HCT116 (cell line): ENCODE measurements around the gene TUBB6. TPM values are rescaled to one million over a fixed set of nuclear protein-coding genes. Genes with fewer than 3 reads are reported as not detected.

Source experiments
- ATAC-seq: fragments of 200-7000 bp; cut with Tn5 transposase; 2 replicates; pipeline ENCODE4 v1.9.1; 2020; ENCODE audit warnings: mild to moderate bottlenecking, moderate library complexity
- BruUV-seq: library from RNA; stranded (reverse); fragments of 400-500 nt; replicated peaks from 2 replicates; lab custom pipeline; 2021; lab: Mats Ljungman, UMichigan
- CTCF ChIA-PET: fragments of 300-600 bp; sonication (Branson Sonifier 250); formaldehyde crosslinking; loops from one replicate; lab custom pipeline; 2021; ENCODE audit warnings: antibody characterized with exemption; lab: Charles Lee
- POLR2A ChIA-PET: fragments of 300-600, 350-600 bp; sonication (Branson Sonifier 250); formaldehyde crosslinking; loops from one replicate; lab custom pipeline; 2021; ENCODE audit warnings: antibody characterized with exemption; lab: Charles Lee
- RAD21 ChIA-PET, 2 experiments: fragments of 300-600 bp; sonication (Branson Sonifier 250); formaldehyde crosslinking; loops; one replicate each; lab custom pipeline; 2023; ENCODE audit warnings: low total read pairs in 2 of 2; ENCODE audit not compliant: uncharacterized antibody in 2 of 2, unreplicated experiment in 2 of 2, low non-redundant PET in 1 of 2; lab: Charles Lee
- DNase-seq: peaks from one replicate; pipeline ENCODE4 v3.0.0-alpha.2; 2010; ENCODE audit warnings: low read depth, low spot score
- H2AFZ ChIP-seq: fragments of 200-600 bp; shearing (Covaris generic), sonication (generic); 2 replicates; pipeline ENCODE4 v1.6.1; 2017; ENCODE audit warnings: low read depth, mixed run types, mixed read lengths, antibody characterized with exemption, low read length; ENCODE audit not compliant: poor library complexity, severe bottlenecking
- H3K27ac ChIP-seq: 2 replicates; pipeline ENCODE4 v1.5.1; 2012; ENCODE audit warnings: low read depth, low read length
- H3K27me3 ChIP-seq: fragments of 200-600 bp; sonication (generic); 2 replicates; pipeline ENCODE4 v1.6.1; 2016; ENCODE audit warnings: mixed run types, low read length, mixed read lengths; ENCODE audit not compliant: insufficient read depth
- H3K36me3 ChIP-seq, 2 experiments: fragments of 200-500 bp in 1 of 2; fragments of 200-600 bp in 1 of 2; sonication (Bioruptor generic) in 1 of 2; sonication (generic) in 1 of 2; 2 replicates each; pipeline versions ENCODE4 v1.5.1 to v1.6.1; 2014 to 2016; ENCODE audit warnings: low read length in 2 of 2, inconsistent platforms in 1 of 2, mixed read lengths in 1 of 2, mixed run types in 1 of 2; ENCODE audit not compliant: insufficient read depth in 2 of 2, control insufficient read depth in 1 of 2
- H3K4me1 ChIP-seq, 2 experiments: fragments of 200-600 bp in 1 of 2; sonication (generic) in 1 of 2; 2 replicates each; pipeline versions ENCODE4 v1.5.1 to v1.6.1; 2012 to 2017; ENCODE audit warnings: low read length in 2 of 2, inconsistent platforms in 1 of 2, mild to moderate bottlenecking in 1 of 2, mixed read lengths in 1 of 2, mixed run types in 1 of 2, moderate library complexity in 1 of 2; ENCODE audit not compliant: insufficient read depth in 2 of 2, control insufficient read depth in 1 of 2
- H3K4me2 ChIP-seq: fragments of 200-600 bp; sonication (generic); 2 replicates; pipeline ENCODE4 v1.6.1; 2017; ENCODE audit warnings: mixed run types, low read length, mixed read lengths
- H3K4me3 ChIP-seq, 2 experiments: fragments of 200-600 bp in 1 of 2; sonication (generic) in 1 of 2; replicated peaks in 1 of 2; 2 replicates each; pipeline ENCODE4 v1.5.1; 2011 to 2016; ENCODE audit warnings: low read length in 2 of 2, control low read depth in 1 of 2, low read depth in 1 of 2, mild to moderate bottlenecking in 1 of 2, mixed read lengths in 1 of 2, mixed run types in 1 of 2
- H3K79me2 ChIP-seq: fragments of 200-600 bp; sonication (generic); 2 replicates; pipeline ENCODE4 v1.6.1; 2017; ENCODE audit warnings: mild to moderate bottlenecking, mixed run types, low read length, moderate library complexity, mixed read lengths; ENCODE audit not compliant: insufficient read depth
- H3K9ac ChIP-seq: fragments of 200-600 bp; sonication (generic); 2 replicates; pipeline ENCODE4 v1.6.1; 2016; ENCODE audit warnings: low read length, mixed read lengths
- H3K9me2 ChIP-seq: fragments of 200-600 bp; sonication (generic), shearing (Covaris generic); 2 replicates; pipeline ENCODE4 v1.6.1; 2017; ENCODE audit warnings: mixed run types, mild to moderate bottlenecking, moderate library complexity; ENCODE audit not compliant: insufficient read depth
- H3K9me3 ChIP-seq, 2 experiments: fragments of 200-500 bp in 1 of 2; fragments of 200-600 bp in 1 of 2; sonication (Bioruptor generic) in 1 of 2; sonication (generic) in 1 of 2; 2 replicates each; pipeline ENCODE4 v1.6.1; 2014 to 2017; ENCODE audit warnings: low read length in 2 of 2, mixed read lengths in 2 of 2, inconsistent platforms in 1 of 2, low read depth in 1 of 2, mild to moderate bottlenecking in 1 of 2, mixed run types in 1 of 2, moderate library complexity in 1 of 2; ENCODE audit not compliant: control insufficient read depth in 1 of 2, insufficient read depth in 1 of 2
- H4K20me1 ChIP-seq: fragments of 200-600 bp; sonication (generic), shearing (Covaris generic); 2 replicates; pipeline ENCODE4 v1.6.1; 2017; ENCODE audit warnings: mixed run types, mild to moderate bottlenecking, moderate library complexity; ENCODE audit not compliant: insufficient read depth
- CTCF ChIP-seq, 3 experiments: fragments of 200-600 bp in 1 of 3; sonication (generic) in 1 of 3; IDR thresholded peaks in 2 of 3; conservative IDR thresholded peaks in 1 of 3; 2 replicates each; pipeline ENCODE4 v1.5.1; 2012 to 2017; ENCODE audit warnings: low read depth in 2 of 3, low read length in 2 of 3, antibody characterized with exemption in 1 of 3, borderline replicate concordance in 1 of 3, control low read depth in 1 of 3, mild to moderate bottlenecking in 1 of 3, mixed read lengths in 1 of 3, mixed run types in 1 of 3, moderate library complexity in 1 of 3; ENCODE audit not compliant: insufficient read depth in 1 of 3
- EGR1 ChIP-seq: IDR thresholded peaks from 2 replicates; pipeline ENCODE4 v1.6.1; 2012; ENCODE audit warnings: low read depth
- ELF1 ChIP-seq: IDR thresholded peaks from 2 replicates; pipeline ENCODE4 v1.6.1; 2012; ENCODE audit warnings: low read depth, borderline replicate concordance
- EZH2 ChIP-seq: fragments of 200-600 bp; sonication (generic); IDR thresholded peaks from 2 replicates; pipeline ENCODE4 v1.6.1; 2017; ENCODE audit warnings: antibody characterized with exemption, mixed run types
- FOSL1 ChIP-seq: IDR thresholded peaks from 2 replicates; pipeline ENCODE4 v1.6.1; 2012; ENCODE audit warnings: low read depth
- MAX ChIP-seq: IDR thresholded peaks from 2 replicates; pipeline ENCODE4 v1.6.1; 2012
- SIN3A ChIP-seq: IDR thresholded peaks from 2 replicates; pipeline ENCODE4 v1.6.1; 2012; ENCODE audit warnings: low read depth
- ZFX ChIP-seq: fragments of 450-650 bp; IDR thresholded peaks from 2 replicates; pipeline ENCODE4 v1.6.1; 2017
- ZNF274 ChIP-seq: fragments of 200-500 bp; sonication (Bioruptor generic); IDR thresholded peaks from 2 replicates; pipeline ENCODE4 v1.6.1; 2014; ENCODE audit warnings: mild to moderate bottlenecking, low read depth, low read length, inconsistent platforms
- intact Hi-C: fragments of 100-400 bp; cut with micrococcal nuclease; formaldehyde crosslinking; loops from 2 replicates; pipeline ENCODE4 v1.10.0; 2022
- total RNA-seq: library from RNA; stranded (reverse); gene quantifications from one replicate; pipeline ENCODE4 v1.2.1, GENCODE V29; 2021; ENCODE audit not compliant: unreplicated experiment

Gene TUBB6
- total RNA-seq, 1 experiment from 2014 or later = 87.4 TPM

GRCh38 chr18:12314591-12315305 is 6.7 kb downstream of the TUBB6 start:
- H3K9ac ChIP-seq = no peak overlapping the region
- peaks cover 0 to 5% of the 10 kb centered on the region in 2 experiments; a peak in 1 of 4 replicates for H3K9me3 ChIP-seq
- no peak for ATAC-seq
- H4K20me1 ChIP-seq = no peaks in the 10 kb centered on the region; the same call in 1 of the 2 replicates
- no peak overlapping the region for H3K4me3 ChIP-seq
- H3K4me2 ChIP-seq = no peak overlapping the region
- ChIA-PET POLR2A (no interaction called here), CTCF (interaction anchor here (1.1 to 4.5 kb wide), 3 partner anchors 9 to 43 kb away, joined by 3 to 29 read pairs (median 3); no protein-coding TSS in a partner anchor), RAD21 (no interaction called here)
- TF ChIP-seq EGR1 (no peak), MAX (no peak), ZNF274 (no peak), SIN3A (no peak), CTCF (IDR thresholded peaks at IDR 0.05 in 2 of 3, conservative IDR thresholded peaks at IDR 0.05 in 1 of 3; ENCODE audit: borderline replicate concordance in 1 of 3, insufficient read depth in 1 of 3, low read depth in 2 of 3, low read length in 2 of 3) (no peak), ELF1 (no peak), EZH2 (no peak), ZFX (no peak), FOSL1 (no peak)
- no peak for DNase-seq
- H3K4me1 ChIP-seq = peaks cover 3% of the 10 kb centered on the region in 2 experiments
- H3K79me2 ChIP-seq = peaks cover 87% of the 10 kb centered on the region
- no peak overlapping the region for H3K27ac ChIP-seq
- H3K9me2 ChIP-seq = no peaks in the 10 kb centered on the region
- H2AFZ ChIP-seq = no peak overlapping the region
- H3K36me3 ChIP-seq = peaks cover 27 to 63% of the 10 kb centered on the region in 2 experiments
- BruUV-seq = no TSS peak
- H3K27me3 ChIP-seq = no peaks in the 10 kb centered on the region
- intact Hi-C loops = no loop called here
